Osteoblast (primary cell): ENCODE measurements around the gene KRTAP1-4. TPM values are rescaled to one million over a fixed set of nuclear protein-coding genes. Genes with fewer than 3 reads are reported as not detected.

Experiments
- DNase-seq: peaks from one replicate; pipeline ENCODE4 v3.0.0; 2011; ENCODE audit warnings: low spot score, mixed read lengths; ENCODE audit not compliant: insufficient read length; ENCODE audit errors: missing footprints
- H2AFZ ChIP-seq: 2 replicates; pipeline ENCODE4 v1.6.0; 2011; ENCODE audit warnings: mild to moderate bottlenecking, low read length
- H3K27ac ChIP-seq: 2 replicates; pipeline ENCODE4 v1.5.1; 2011; ENCODE audit warnings: mild to moderate bottlenecking, low read depth, low read length, moderate library complexity
- H3K27me3 ChIP-seq: 2 replicates; pipeline ENCODE4 v1.6.0; 2012; ENCODE audit warnings: mild to moderate bottlenecking, control low read depth, inconsistent platforms, low read length, moderate library complexity; ENCODE audit not compliant: insufficient read depth
- H3K36me3 ChIP-seq: 2 replicates; pipeline ENCODE4 v1.5.1; 2011; ENCODE audit warnings: mild to moderate bottlenecking, low read length, control low read depth, moderate library complexity; ENCODE audit not compliant: insufficient read depth
- H3K4me1 ChIP-seq: 2 replicates; pipeline ENCODE4 v1.5.1; 2011; ENCODE audit warnings: mild to moderate bottlenecking, low read length, control low read depth, moderate library complexity; ENCODE audit not compliant: insufficient read depth
- H3K4me2 ChIP-seq: 2 replicates; pipeline ENCODE4 v1.6.0; 2011; ENCODE audit warnings: mild to moderate bottlenecking, low read length; ENCODE audit not compliant: insufficient read depth
- H3K4me3 ChIP-seq: fragments of 200-600 bp; sonication (generic); 3 replicates; pipeline ENCODE4 v1.5.1; 2012; ENCODE audit warnings: mild to moderate bottlenecking, low read length, inconsistent platforms; ENCODE audit not compliant: insufficient read depth
- H3K79me2 ChIP-seq: 2 replicates; pipeline ENCODE4 v1.6.0; 2012; ENCODE audit warnings: mild to moderate bottlenecking, low read length, control low read depth, inconsistent platforms; ENCODE audit not compliant: insufficient read depth
- H3K9me3 ChIP-seq: 2 replicates; pipeline ENCODE4 v1.5.1; 2011; ENCODE audit warnings: low read depth, low read length, control low read depth
- H4K20me1 ChIP-seq: 2 replicates; pipeline ENCODE4 v1.6.0; 2012; ENCODE audit warnings: mild to moderate bottlenecking, low read length, control low read depth; ENCODE audit not compliant: insufficient read depth
- small RNA-seq: library from RNA; depleted of rRNA; stranded (forward); fragments of <200 nt; gene quantifications from one replicate; pipeline ENCODE3, GENCODE V24; 2012
- total RNA-seq: library from RNA; depleted of rRNA; stranded (reverse); fragments of >200 nt; gene quantifications from 2 replicates; pipeline ENCODE4 v1.2.3, GENCODE V29; 2012
- TF ChIP-seq, protein P1 (sequence below): IDR thresholded peaks from 2 replicates; pipeline ENCODE4 v1.5.1; 2011; ENCODE audit warnings: mild to moderate bottlenecking, low read depth, low read length, moderate library complexity; ENCODE audit errors: extremely low read depth

KRTAP1-4 gene
- total RNA-seq, 1 donor: not detected

DNA sequence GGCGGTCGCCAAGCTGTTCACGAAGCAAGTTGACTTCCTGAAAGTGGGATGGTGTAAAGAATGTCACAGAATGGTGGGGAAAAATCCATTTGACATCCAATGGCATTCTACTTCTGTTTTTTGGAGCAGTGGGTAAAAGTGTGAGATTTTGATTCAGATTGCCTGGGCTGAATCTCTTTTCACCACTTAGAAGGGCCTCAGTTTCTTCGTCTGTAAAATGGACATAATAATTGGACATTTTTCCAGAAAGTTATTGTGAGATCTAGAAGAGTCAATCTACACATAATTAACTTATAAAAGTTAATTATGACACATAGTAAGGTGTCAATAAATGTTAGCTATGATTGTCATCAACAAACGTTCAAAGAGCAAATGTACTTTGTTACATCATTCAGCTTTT is 48.9 kb downstream of the KRTAP1-4 start:
- H3K36me3 ChIP-seq: no peaks in the 10 kb centered on the region
- H4K20me1 ChIP-seq: no peaks in the 10 kb centered on the region
- DNase-seq: no peak
- no peak overlapping the region for H3K27ac ChIP-seq
- H3K79me2 ChIP-seq: no peaks in the 10 kb centered on the region
- TF ChIP-seq, protein P1, sequence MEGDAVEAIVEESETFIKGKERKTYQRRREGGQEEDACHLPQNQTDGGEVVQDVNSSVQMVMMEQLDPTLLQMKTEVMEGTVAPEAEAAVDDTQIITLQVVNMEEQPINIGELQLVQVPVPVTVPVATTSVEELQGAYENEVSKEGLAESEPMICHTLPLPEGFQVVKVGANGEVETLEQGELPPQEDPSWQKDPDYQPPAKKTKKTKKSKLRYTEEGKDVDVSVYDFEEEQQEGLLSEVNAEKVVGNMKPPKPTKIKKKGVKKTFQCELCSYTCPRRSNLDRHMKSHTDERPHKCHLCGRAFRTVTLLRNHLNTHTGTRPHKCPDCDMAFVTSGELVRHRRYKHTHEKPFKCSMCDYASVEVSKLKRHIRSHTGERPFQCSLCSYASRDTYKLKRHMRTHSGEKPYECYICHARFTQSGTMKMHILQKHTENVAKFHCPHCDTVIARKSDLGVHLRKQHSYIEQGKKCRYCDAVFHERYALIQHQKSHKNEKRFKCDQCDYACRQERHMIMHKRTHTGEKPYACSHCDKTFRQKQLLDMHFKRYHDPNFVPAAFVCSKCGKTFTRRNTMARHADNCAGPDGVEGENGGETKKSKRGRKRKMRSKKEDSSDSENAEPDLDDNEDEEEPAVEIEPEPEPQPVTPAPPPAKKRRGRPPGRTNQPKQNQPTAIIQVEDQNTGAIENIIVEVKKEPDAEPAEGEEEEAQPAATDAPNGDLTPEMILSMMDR: no peak
- no peak overlapping the region for H3K4me3 ChIP-seq
- peak overlapping the region; percentile 28 for H3K4me2 ChIP-seq
- no peaks in the 10 kb centered on the region for H3K9me3 ChIP-seq
- H3K4me1 ChIP-seq: peaks cover 9% of the 10 kb centered on the region
- no peaks in the 10 kb centered on the region for H3K27me3 ChIP-seq
- peak overlapping the region; percentile 58 for H2AFZ ChIP-seq

DNA sequence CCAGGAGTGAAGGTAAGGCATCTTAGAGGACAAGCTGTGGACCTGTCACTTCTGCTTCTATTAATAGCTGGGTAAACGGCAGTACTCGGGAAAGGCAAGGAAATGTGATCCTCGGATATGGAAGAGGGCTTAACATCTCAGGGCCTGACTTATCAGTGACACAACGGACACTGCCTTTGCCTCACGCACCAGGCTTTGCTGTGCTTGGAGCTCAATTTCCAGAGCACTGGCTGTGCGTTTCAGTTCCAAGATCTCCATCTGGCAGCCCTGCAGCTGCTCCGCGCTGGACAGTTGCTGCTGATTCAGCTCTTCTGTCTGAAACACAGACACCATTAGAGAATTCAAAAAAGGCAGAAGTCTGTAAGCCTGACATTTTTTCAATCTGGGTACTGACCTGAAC is 49.4 kb downstream of the KRTAP1-4 start:
- TF ChIP-seq, protein P1: no peak
- Histone ChIP-seq H3K27ac (no peak overlapping the region), H2AFZ (peak overlapping the region; percentile 58), H4K20me1 (no peaks in the 10 kb centered on the region), H3K27me3 (no peaks in the 10 kb centered on the region), H3K4me2 (peak overlapping the region; percentile 28), H3K36me3 (no peaks in the 10 kb centered on the region), H3K4me1 (peaks cover 9% of the 10 kb centered on the region), H3K4me3 (no peak overlapping the region), H3K79me2 (no peaks in the 10 kb centered on the region), H3K9me3 (no peaks in the 10 kb centered on the region)
- peak; percentile 70 for DNase-seq

DNA sequence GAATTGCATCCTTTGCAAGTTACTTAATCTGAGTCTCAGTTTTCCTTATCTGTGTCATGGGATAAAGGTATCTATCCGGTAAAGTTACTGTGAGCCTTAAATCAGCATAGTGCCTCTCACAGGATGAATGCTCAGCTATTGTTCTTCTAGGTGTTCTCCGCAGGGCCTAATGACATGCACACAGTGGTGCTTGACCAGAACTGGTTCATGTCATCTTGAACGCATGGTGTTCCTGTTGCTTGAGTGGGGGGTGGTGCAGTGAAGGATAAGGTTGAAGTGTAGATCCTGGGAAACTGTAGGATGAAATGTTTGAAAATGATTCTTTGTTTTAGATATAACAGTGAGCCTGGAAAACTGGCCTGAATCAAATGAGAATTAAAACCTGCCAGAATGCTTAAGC is 49.9 kb downstream of the KRTAP1-4 start:
- DNase-seq: peak; percentile 55
- no peak overlapping the region for H3K27ac ChIP-seq
- TF ChIP-seq, protein P1: no peak
- H3K79me2 ChIP-seq: no peaks in the 10 kb centered on the region
- H4K20me1 ChIP-seq: no peaks in the 10 kb centered on the region
- H3K36me3 ChIP-seq: no peaks in the 10 kb centered on the region
- no peaks in the 10 kb centered on the region for H3K9me3 ChIP-seq
- peak overlapping the region; percentile 58 for H2AFZ ChIP-seq
- H3K4me2 ChIP-seq: no peak overlapping the region
- no peak overlapping the region for H3K4me3 ChIP-seq
- peaks cover 9% of the 10 kb centered on the region for H3K4me1 ChIP-seq
- no peaks in the 10 kb centered on the region for H3K27me3 ChIP-seq

Small RNA genes lying within 50 kb of the gene (small RNA-seq; reads per million reads assigned to genes)
- not detected for gene KRTAP3-4P

Other genes starting within 250 kb of the KRTAP1-4 start
- gene KRT27, start 247.6 kb downstream of the KRTAP1-4 start, total RNA-seq: not detected in 2 replicates
- gene KRT28, start 230.2 kb downstream of the KRTAP1-4 start, total RNA-seq: not detected in 2 replicates
- gene KRT10, start 207.6 kb downstream of the KRTAP1-4 start, total RNA-seq: 2.2 and 2.4 TPM in 2 replicates
- gene KRT12, start 163.0 kb downstream of the KRTAP1-4 start, total RNA-seq: not detected in 2 replicates
- not detected in 2 replicates for gene KRT20, start 145.0 kb downstream of the KRTAP1-4 start, total RNA-seq
- gene KRT23, start 92.5 kb downstream of the KRTAP1-4 start, total RNA-seq: 0.36 and 0.59 TPM in 2 replicates
- 0.36 TPM in 1 of 2 replicates, not detected in the other for gene KRT39, start 63.2 kb downstream of the KRTAP1-4 start, total RNA-seq
- under 0.01 TPM in 1 of 2 replicates, not detected in the other for gene KRT40, start 45.9 kb downstream of the KRTAP1-4 start, total RNA-seq
- gene KRTAP3-3, start 36.0 kb downstream of the KRTAP1-4 start, total RNA-seq: not detected in 2 replicates
- gene KRTAP3-2, start 30.3 kb downstream of the KRTAP1-4 start, total RNA-seq: not detected in 2 replicates
- not detected in 2 replicates for gene KRTAP3-1, start 21.1 kb downstream of the KRTAP1-4 start, total RNA-seq
- gene KRTAP1-5, start 3.0 kb downstream of the KRTAP1-4 start, total RNA-seq: 25.0 and 31.8 TPM in 2 replicates
- not detected in 2 replicates for gene KRTAP1-3, start 4.7 kb upstream of the KRTAP1-4 start, total RNA-seq
- 2.2 and 2.4 TPM in 2 replicates for gene KRTAP1-1, start 11.3 kb upstream of the KRTAP1-4 start, total RNA-seq
- not detected in 2 replicates for gene KRTAP2-1, start 17.1 kb upstream of the KRTAP1-4 start, total RNA-seq
- not detected in 2 replicates for gene KRTAP2-2, start 25.0 kb upstream of the KRTAP1-4 start, total RNA-seq
- 0.29 TPM in 1 of 2 replicates, not detected in the other for gene KRTAP2-3, start 29.9 kb upstream of the KRTAP1-4 start, total RNA-seq
- not detected in 2 replicates for gene KRTAP2-4, start 35.7 kb upstream of the KRTAP1-4 start, total RNA-seq
- gene KRTAP4-7, start 54.0 kb upstream of the KRTAP1-4 start, total RNA-seq: under 0.01 and 0.72 TPM in 2 replicates
- gene KRTAP4-8, start 67.9 kb upstream of the KRTAP1-4 start, total RNA-seq: not detected in 2 replicates
- not detected in 2 replicates for gene KRTAP4-16, start 72.0 kb upstream of the KRTAP1-4 start, total RNA-seq
- not detected in 2 replicates for gene KRTAP4-9, start 75.2 kb upstream of the KRTAP1-4 start, total RNA-seq
- not detected in 2 replicates for gene KRTAP4-11, start 88.2 kb upstream of the KRTAP1-4 start, total RNA-seq
- not detected in 2 replicates for gene KRTAP4-12, start 94.0 kb upstream of the KRTAP1-4 start, total RNA-seq
- gene KRTAP4-6, start 110.3 kb upstream of the KRTAP1-4 start, total RNA-seq: not detected in 2 replicates
- gene KRTAP4-5, start 119.6 kb upstream of the KRTAP1-4 start, total RNA-seq: not detected in 2 replicates
- not detected in 2 replicates for gene KRTAP4-4, start 130.6 kb upstream of the KRTAP1-4 start, total RNA-seq
- gene KRTAP4-3, start 138.0 kb upstream of the KRTAP1-4 start, total RNA-seq: not detected in 2 replicates
- not detected in 2 replicates for gene KRTAP4-2, start 148.0 kb upstream of the KRTAP1-4 start, total RNA-seq
- not detected in 2 replicates for gene KRTAP4-1, start 154.7 kb upstream of the KRTAP1-4 start, total RNA-seq
- not detected in 2 replicates for gene KRTAP9-1, start 159.7 kb upstream of the KRTAP1-4 start, total RNA-seq
- gene KRTAP9-2, start 196.5 kb upstream of the KRTAP1-4 start, total RNA-seq: not detected in 2 replicates
- not detected in 2 replicates for gene KRTAP9-3, start 202.3 kb upstream of the KRTAP1-4 start, total RNA-seq
- not detected in 2 replicates for gene KRTAP9-8, start 207.8 kb upstream of the KRTAP1-4 start, total RNA-seq
- gene KRTAP9-4, start 219.5 kb upstream of the KRTAP1-4 start, total RNA-seq: not detected in 2 replicates
- not detected in 2 replicates for gene KRTAP9-9, start 225.2 kb upstream of the KRTAP1-4 start, total RNA-seq
- not detected in 2 replicates for gene KRTAP9-6, start 235.2 kb upstream of the KRTAP1-4 start, total RNA-seq
- not detected in 2 replicates for gene KRTAP9-7, start 245.5 kb upstream of the KRTAP1-4 start, total RNA-seq